Activated CD4-positive, CD25-positive, alpha-beta regulatory T cell treated with anti-CD3 and anti-CD28 coated beads, Interleukin-2, amount 50 U/mL, for 24 hours (primary cell): ENCODE data around the gene TCP1.
A peak's percentile ranks its signal among the peaks of the same experiment; 100 is the strongest.
"Not testable (repeated sequence)": the region's sequence is repeated elsewhere in the genome, so short reads cannot be mapped to it uniquely, and the experiment has no call there.

Experiments used
- ATAC-seq, 2 donors: fragments of 150-1000 bp; cut with Tn5 transposase; one replicate each; pipeline ENCODE4 v1.10.0; 2021; ENCODE audit warnings: mild to moderate bottlenecking in 1 of 2, moderate library complexity in 1 of 2

TCP1 gene

GRCh38 chr6:159769470-159769869 lies 19.9 kb downstream of the TCP1 start:
- ATAC-seq = no peak

GRCh38 chr6:159766906-159767305 lies 22.5 kb downstream of the TCP1 start:
- ATAC-seq = no peak

- no peak for ATAC-seq
Observed at GRCh38 chr6:159762681-159763293, 26.6 kb downstream of the TCP1 start.

- ATAC-seq = peak; percentile 98 to 99
Observed at GRCh38 chr6:159761873-159762680, 27.3 kb downstream of the TCP1 start, which contains the start of gene ACAT2. ACAT2 (plus strand) TSS chr6:159762045; CDS start chr6:159762088, 43 bp downstream.

GRCh38 chr6:159761129-159761872 lies 28.1 kb downstream of the TCP1 start:
- ATAC-seq = peak in 1 of 2 donors; percentile 0

GRCh38 chr6:159760602-159761057 lies 28.8 kb downstream of the TCP1 start:
- ATAC-seq = no peak

GRCh38 chr6:159759645-159760044 lies 29.8 kb downstream of the TCP1 start:
- ATAC-seq = no peak

GRCh38 chr6:159758031-159759001 lies 31.1 kb downstream of the TCP1 start:
- no peak for ATAC-seq

- ATAC-seq = no peak
Observed at GRCh38 chr6:159756508-159756907, 32.9 kb downstream of the TCP1 start.

GRCh38 chr6:159754959-159755914 lies 34.2 kb downstream of the TCP1 start:
- ATAC-seq = no peak

- ATAC-seq = no peak
Observed at GRCh38 chr6:159754401-159754800, 35.0 kb downstream of the TCP1 start.

GRCh38 chr6:159753081-159753872 lies 36.1 kb downstream of the TCP1 start:
- ATAC-seq = no peak

- no peak for ATAC-seq
Observed at GRCh38 chr6:159751448-159751847, 38.0 kb downstream of the TCP1 start.

- ATAC-seq = not testable (repeated sequence)
Observed at GRCh38 chr6:159748127-159748526, 41.3 kb downstream of the TCP1 start.

- ATAC-seq = no peak
Observed at GRCh38 chr6:159746759-159747158, 42.6 kb downstream of the TCP1 start.

GRCh38 chr6:159745081-159745480 lies 44.3 kb downstream of the TCP1 start:
- no peak for ATAC-seq

- ATAC-seq = peak in 1 of 2 donors; percentile 24
Observed at GRCh38 chr6:159742165-159742564, 47.2 kb downstream of the TCP1 start.

GRCh38 chr6:159739341-159739740 lies 50.1 kb downstream of the TCP1 start:
- no peak for ATAC-seq

GRCh38 chr6:159736908-159737307 lies 52.5 kb downstream of the TCP1 start:
- no peak for ATAC-seq

- not testable (repeated sequence) for ATAC-seq
Observed at GRCh38 chr6:159733395-159733794, 56.0 kb downstream of the TCP1 start.
